Stomach smooth muscle (tissue), 2 donors: ENCODE data around the gene C2orf49.

ENCODE experiments used
- H3K27ac ChIP-seq: one replicate; pipeline ENCODE4 v1.7.0; 2013; ENCODE audit warnings: mild to moderate bottlenecking, low read length, inconsistent platforms
- H3K27me3 ChIP-seq, 2 donors: one replicate each; pipeline ENCODE4 v1.7.0; 2013; ENCODE audit warnings: low read length in 2 of 2; ENCODE audit not compliant: insufficient read depth in 2 of 2, control insufficient read depth in 1 of 2
- H3K36me3 ChIP-seq, 2 donors: one replicate each; pipeline ENCODE4 v1.7.0; 2013; ENCODE audit warnings: low read length in 2 of 2; ENCODE audit not compliant: control insufficient read depth in 2 of 2, insufficient read depth in 2 of 2
- H3K4me1 ChIP-seq: one replicate; pipeline ENCODE4 v1.7.0; 2013; ENCODE audit warnings: low read length; ENCODE audit not compliant: control insufficient read depth, insufficient read depth
- H3K4me3 ChIP-seq, 2 donors: one replicate each; pipeline ENCODE4 v1.7.0; 2013; ENCODE audit warnings: low read length in 2 of 2
- H3K9ac ChIP-seq, 2 donors: one replicate each; pipeline ENCODE4 v1.7.0; 2013; ENCODE audit warnings: low read length in 2 of 2, mild to moderate bottlenecking in 1 of 2
- H3K9me3 ChIP-seq, 2 donors: one replicate each; pipeline ENCODE4 v1.7.0; 2013; ENCODE audit warnings: low read length in 2 of 2; ENCODE audit not compliant: control insufficient read depth in 2 of 2
- donor health status: healthy.
- donor health status: Pancreatic carcinoma.

Gene C2orf49

DNA sequence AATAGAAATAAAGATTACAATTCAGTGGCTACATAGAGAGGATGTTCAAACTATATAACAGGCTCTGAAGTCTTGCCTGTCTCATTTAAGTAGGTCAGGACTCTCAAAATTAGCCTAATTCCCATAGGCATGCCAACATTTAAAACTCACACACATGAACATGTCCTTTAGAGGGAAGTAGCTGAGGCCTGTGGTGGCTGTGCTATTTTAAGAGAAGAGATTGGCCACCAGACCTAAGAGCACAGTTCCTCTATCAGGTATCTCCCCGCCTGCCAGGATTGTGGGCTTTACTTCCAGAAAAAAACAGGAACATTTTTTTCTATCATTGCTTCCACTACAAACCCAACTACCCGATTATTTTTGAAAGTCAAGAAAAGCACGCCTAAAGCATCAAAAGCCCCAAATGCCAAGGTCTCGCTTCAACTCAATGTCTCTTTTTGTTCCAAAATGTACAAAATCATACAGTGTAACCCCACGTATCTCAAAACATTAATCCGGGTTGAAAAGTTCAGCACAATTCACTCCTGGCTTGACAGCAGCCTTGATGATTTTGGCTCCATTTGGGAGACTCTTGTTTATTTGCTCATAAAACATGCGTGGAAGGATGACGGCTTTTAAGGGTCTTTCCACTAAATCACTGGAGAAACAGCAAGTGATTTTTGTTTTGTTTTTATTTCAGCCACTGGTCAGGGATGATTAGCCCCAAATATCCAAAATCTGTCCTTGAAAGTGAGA is 46.3 kb downstream of the C2orf49 start:
- no peak overlapping the region for H3K9ac ChIP-seq
- no peaks in the 10 kb centered on the region for H3K9me3 ChIP-seq
- H3K27ac ChIP-seq = no peak overlapping the region
- no peaks in the 10 kb centered on the region for H3K27me3 ChIP-seq
- peaks cover 30% of the 10 kb centered on the region for H3K4me1 ChIP-seq
- no peak overlapping the region for H3K4me3 ChIP-seq
- peaks cover 26 to 47% of the 10 kb centered on the region in 2 donors for H3K36me3 ChIP-seq

DNA sequence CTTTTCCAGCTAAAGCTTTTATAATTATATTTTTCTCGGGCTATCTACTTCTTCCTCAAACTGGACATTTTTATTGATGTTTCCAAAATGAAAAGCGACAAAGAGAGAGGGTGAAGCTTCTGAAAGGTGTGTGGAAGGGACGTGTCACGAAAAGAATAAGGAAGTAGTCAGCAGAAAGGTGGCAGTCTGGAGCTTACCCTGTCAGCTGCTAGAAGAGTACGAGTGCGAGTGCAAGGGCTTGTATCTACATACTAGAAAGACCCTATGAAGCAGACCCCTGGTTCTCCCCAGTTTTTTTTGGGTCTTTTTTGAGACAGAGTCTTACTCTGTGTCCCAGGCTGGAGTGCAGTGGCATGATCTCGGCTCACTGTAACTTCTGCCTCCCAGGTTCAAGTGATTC is 46.9 kb downstream of the C2orf49 start:
- Histone ChIP-seq H3K27me3 (no peaks in the 10 kb centered on the region), H3K9me3 (no peaks in the 10 kb centered on the region), H3K4me3 (no peak overlapping the region), H3K9ac (no peak overlapping the region), H3K36me3 (peaks cover 26 to 43% of the 10 kb centered on the region in 2 donors), H3K27ac (no peak overlapping the region), H3K4me1 (peaks cover 32% of the 10 kb centered on the region)

DNA sequence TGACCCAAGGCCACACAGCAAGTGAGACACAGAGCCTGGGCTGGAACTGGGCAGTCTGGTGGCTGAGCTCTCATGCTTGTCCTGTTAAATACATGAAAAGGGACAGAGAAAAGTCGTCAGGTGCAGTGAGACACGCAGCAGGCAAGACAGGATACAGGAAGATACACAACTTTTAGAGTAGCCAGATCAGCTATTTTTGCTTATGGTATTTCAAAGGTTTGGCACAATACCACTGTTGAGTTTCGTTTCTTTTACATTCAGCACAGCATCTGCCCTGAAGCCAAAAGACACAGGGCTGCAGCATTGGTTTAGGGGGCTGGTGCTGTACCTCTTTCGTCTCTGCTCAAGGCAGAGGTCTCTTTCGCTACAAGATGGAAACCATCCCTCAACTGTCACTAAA is 47.5 kb downstream of the C2orf49 start:
- peaks cover 26 to 41% of the 10 kb centered on the region in 2 donors for H3K36me3 ChIP-seq
- H3K9ac ChIP-seq = no peak overlapping the region
- H3K4me1 ChIP-seq = peaks cover 30% of the 10 kb centered on the region
- H3K27ac ChIP-seq = no peak overlapping the region
- H3K4me3 ChIP-seq = no peak overlapping the region
- H3K27me3 ChIP-seq = no peaks in the 10 kb centered on the region
- no peaks in the 10 kb centered on the region for H3K9me3 ChIP-seq

- Histone ChIP-seq H3K9me3 (no peaks in the 10 kb centered on the region), H3K4me3 (no peak overlapping the region), H3K27me3 (no peaks in the 10 kb centered on the region), H3K9ac (no peak overlapping the region), H3K36me3 (peaks cover 28 to 33% of the 10 kb centered on the region in 2 donors), H3K27ac (no peak overlapping the region), H3K4me1 (peaks cover 29% of the 10 kb centered on the region)
Measured at GRCh38 chr2:105385731-105386540, 48.6 kb downstream of the C2orf49 start.

- H3K27ac ChIP-seq = peak overlapping the region; percentile 11
- no peak overlapping the region for H3K9ac ChIP-seq
- H3K36me3 ChIP-seq = peaks cover 23 to 31% of the 10 kb centered on the region in 2 donors
- H3K4me3 ChIP-seq = no peak overlapping the region
- H3K27me3 ChIP-seq = no peaks in the 10 kb centered on the region
- H3K4me1 ChIP-seq = peaks cover 34% of the 10 kb centered on the region
- H3K9me3 ChIP-seq = no peaks in the 10 kb centered on the region
Measured at GRCh38 chr2:105387225-105387624, 49.9 kb downstream of the C2orf49 start.

- no peaks in the 10 kb centered on the region for H3K9me3 ChIP-seq
Measured at GRCh38 chr2:105388971-105389381, 51.6 kb downstream of the C2orf49 start.

DNA sequence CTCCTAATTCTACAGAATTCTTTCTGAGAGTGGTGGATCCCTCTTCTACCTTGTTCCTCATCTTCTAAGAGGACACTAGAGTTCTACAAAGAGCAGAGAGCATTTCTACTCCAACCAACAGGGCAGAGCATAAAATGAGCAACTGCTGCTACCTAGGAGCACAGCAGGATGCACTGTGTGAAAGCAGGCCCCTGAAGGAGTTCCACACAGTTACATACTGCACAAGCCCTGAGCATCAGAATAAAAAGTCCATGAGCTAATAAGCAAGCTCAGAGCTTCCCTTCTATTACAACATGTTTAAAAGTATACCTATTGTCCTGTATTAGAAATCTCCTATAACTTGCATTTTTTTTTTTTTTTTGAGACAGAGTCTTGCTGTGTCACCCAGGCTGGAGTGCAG is 53.1 kb downstream of the C2orf49 start:
- Histone ChIP-seq H3K9me3 (no peaks in the 10 kb centered on the region), H3K4me3 (no peak overlapping the region), H3K36me3 (peaks cover 10 to 12% of the 10 kb centered on the region in 2 donors), H3K9ac (no peak overlapping the region), H3K27ac (no peak overlapping the region), H3K27me3 (no peaks in the 10 kb centered on the region), H3K4me1 (peaks cover 46% of the 10 kb centered on the region)

More at GRCh38 chr2:105388971-105389381, 51.6 kb downstream of the C2orf49 start:
- Histone ChIP-seq H3K4me1 (peaks cover 44% of the 10 kb centered on the region), H3K27ac (peak overlapping the region; percentile 13), H3K36me3 (peaks cover 20 to 27% of the 10 kb centered on the region in 2 donors), H3K9ac (peak overlapping the region in 1 of 2 donors; percentile 44), H3K27me3 (no peaks in the 10 kb centered on the region), H3K4me3 (peak overlapping the region in 1 of 2 donors; percentile 15)

DNA sequence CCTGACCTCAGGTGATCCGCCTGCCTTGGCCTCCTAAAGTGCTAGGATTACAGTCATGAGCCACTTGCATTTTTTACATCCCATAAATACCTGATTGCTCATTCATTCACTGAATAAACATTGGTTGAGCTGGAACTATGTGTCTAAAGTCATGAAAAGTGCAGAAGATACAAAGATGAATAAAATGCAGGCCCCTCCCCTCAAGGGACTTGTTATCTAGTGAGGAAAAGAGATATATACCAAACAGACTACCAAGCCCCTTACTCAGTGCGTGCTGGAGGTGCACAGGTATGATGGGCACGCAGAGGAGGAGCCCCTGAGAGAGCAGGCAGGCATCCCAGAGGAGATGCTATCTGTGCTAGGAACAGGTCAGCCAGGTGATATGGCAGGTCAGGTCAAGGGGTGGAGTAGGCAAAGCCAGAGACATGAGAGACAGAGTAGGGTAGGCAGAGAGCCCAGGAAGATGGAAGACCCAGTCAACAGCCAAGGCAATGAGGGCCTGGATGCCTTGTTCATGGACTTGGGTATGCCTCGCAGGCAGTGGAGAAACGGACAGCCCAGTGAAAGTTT is 53.8 kb downstream of the C2orf49 start:
- Histone ChIP-seq H3K9ac (no peak overlapping the region), H3K4me1 (peaks cover 51% of the 10 kb centered on the region), H3K27ac (peak overlapping the region; percentile 11), H3K27me3 (no peaks in the 10 kb centered on the region), H3K36me3 (peaks cover 6 to 10% of the 10 kb centered on the region in 2 donors), H3K4me3 (no peak overlapping the region), H3K9me3 (no peaks in the 10 kb centered on the region)

DNA sequence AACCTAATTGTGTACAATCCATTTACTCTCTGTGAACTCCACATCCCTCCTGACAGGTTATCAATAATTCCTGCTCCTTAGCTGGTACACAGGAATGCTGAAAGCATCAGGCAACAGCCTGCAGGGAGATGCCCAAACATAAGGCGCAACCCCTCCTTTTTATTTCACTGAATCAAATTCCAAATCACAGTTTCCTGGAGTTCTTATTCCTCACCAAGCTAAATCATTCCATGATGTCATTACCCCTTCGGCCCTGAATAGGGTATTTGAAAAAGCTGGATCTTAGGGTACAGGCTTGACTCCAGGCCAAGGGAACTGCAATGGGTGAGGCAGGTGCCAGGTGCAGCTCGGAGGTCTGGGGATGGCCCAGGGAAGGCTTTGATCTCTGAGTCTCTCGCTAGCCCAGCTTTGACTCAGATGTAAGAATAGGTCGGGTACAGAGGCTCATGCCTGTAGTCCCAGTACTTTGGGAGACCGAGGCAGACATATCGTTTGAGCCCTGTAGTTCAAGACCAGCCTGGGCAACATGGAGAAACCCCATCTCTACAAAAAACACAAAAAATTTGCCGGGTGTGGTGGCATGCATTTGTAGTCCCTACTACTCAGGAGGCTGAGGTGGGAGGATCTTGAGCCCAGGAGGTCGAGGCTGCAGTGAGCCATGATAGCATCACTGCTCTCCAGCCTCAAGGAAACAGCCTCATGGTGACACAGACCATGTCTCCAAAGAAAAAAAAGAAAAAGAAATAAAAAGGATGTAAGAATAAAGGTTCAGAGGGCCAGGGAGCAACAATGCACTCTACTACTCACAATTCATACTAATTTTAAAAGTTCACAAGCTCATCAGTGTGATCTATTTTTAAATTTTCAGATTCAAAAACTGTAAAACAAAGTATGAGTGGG is 54.7 kb downstream of the C2orf49 start:
- Histone ChIP-seq H3K4me1 (peaks cover 58% of the 10 kb centered on the region), H3K9ac (no peak overlapping the region), H3K27me3 (peaks cover 0 to 2% of the 10 kb centered on the region in 2 donors), H3K36me3 (peaks cover 4 to 9% of the 10 kb centered on the region in 2 donors), H3K4me3 (no peak overlapping the region), H3K9me3 (no peaks in the 10 kb centered on the region), H3K27ac (no peak overlapping the region)
